ENCODE data around the gene CRIP1. TPM values are rescaled to one million over a fixed set of nuclear protein-coding genes. Genes with fewer than 3 reads are reported as not detected.

CRIP1 gene
- total RNA-seq, 1 donor from 2014 or later = 112 TPM

DNA sequence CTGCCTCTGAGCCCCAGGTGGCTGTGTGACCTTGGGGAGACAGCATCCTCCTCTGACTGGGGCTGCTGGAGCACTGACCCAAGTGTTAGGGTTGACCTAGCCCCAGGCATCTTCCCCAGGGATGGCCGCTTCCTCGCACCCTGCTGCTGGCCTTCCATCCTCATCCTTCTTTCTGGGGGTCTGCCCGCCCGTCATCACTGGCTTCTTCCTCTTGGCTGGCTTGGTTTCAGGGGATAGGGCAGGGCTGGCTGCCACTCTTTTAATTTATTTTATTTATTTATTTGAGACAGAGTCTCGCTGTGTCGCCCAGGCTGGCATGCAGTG lies 7.9 kb downstream of the CRIP1 start:
- intact Hi-C loops (cut with micrococcal nuclease) = loop anchor here (5.0 kb wide), 2 partner anchors 507 to 567 kb away; partner anchors contain the start of gene CLBA1
- H3K36me3 Mint-ChIP-seq (ENCODE audit: low read depth) = peaks cover 2% of the 10 kb centered on the region
- no peaks in the 10 kb centered on the region for H3K27me3 Mint-ChIP-seq
- TF ChIP-seq, protein P1, sequence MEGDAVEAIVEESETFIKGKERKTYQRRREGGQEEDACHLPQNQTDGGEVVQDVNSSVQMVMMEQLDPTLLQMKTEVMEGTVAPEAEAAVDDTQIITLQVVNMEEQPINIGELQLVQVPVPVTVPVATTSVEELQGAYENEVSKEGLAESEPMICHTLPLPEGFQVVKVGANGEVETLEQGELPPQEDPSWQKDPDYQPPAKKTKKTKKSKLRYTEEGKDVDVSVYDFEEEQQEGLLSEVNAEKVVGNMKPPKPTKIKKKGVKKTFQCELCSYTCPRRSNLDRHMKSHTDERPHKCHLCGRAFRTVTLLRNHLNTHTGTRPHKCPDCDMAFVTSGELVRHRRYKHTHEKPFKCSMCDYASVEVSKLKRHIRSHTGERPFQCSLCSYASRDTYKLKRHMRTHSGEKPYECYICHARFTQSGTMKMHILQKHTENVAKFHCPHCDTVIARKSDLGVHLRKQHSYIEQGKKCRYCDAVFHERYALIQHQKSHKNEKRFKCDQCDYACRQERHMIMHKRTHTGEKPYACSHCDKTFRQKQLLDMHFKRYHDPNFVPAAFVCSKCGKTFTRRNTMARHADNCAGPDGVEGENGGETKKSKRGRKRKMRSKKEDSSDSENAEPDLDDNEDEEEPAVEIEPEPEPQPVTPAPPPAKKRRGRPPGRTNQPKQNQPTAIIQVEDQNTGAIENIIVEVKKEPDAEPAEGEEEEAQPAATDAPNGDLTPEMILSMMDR (IDR thresholded peaks at IDR 0.05) = no peak
- POLR2A ChIA-PET = no interaction called here
- peaks cover 7% of the 10 kb centered on the region for H3K4me1 Mint-ChIP-seq
- no peak for ATAC-seq (ENCODE audit: low read depth)
- H3K9me3 Mint-ChIP-seq = no peaks in the 10 kb centered on the region
- DNase-seq = no peak
- no peak overlapping the region for H3K4me3 Mint-ChIP-seq
- no peak overlapping the region for H3K27ac Mint-ChIP-seq
- CTCF ChIA-PET = no interaction called here

DNA sequence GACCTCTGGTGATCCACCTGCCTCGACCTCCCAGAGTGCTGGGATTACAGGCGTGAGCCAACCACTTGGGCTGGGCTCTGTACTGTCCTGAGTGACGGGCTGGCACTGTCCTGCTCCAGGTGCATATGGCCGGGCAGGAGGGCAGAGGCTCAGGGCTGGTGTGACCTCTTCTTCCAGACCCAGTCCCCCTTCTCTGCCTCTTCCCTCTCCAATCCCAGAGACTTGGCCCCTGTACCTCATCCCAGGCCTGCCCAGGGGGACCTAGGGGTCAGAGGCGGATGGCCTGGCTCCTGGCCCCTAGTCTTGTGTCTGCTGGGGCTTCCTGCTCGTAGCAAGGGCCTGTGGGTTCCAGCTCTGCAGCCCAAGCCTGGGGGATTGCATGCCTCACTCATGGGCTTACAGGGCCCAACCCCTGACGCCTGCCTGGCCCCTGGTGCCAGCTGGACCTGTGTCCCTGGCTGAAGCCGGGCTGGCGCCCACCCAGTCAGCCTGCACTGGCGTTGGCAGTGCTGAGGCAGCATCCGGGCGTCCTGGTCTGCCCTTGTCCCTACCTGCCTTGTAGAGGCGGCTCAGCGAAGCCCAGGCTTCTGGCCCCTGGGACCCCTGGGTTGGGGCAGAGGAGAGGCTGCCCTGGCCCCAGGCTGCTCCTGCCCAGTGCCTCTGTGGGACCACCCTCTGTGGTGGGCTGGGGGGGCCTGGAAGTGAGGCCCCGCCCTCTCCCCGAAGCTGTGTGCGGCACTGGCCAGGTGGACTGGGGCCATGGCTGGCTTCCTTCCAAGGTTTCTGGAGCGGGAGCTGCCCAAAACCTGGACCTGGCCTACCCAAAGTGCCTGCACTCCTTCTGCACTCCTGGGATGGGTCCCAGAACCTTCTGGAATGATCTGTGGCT lies 8.7 kb downstream of the CRIP1 start:
- ChIA-PET CTCF (no interaction called here), POLR2A (no interaction called here)
- ATAC-seq (ENCODE audit: low read depth) (no peak), DNase-seq (no peak)
- no peaks in the 10 kb centered on the region for H3K27me3 Mint-ChIP-seq
- peaks cover 5% of the 10 kb centered on the region for H3K4me1 Mint-ChIP-seq
- TF ChIP-seq, protein P1 (IDR thresholded peaks at IDR 0.05) = no peak
- no peak overlapping the region for H3K27ac Mint-ChIP-seq
- intact Hi-C loops (cut with micrococcal nuclease) = no loop called here
- no peak overlapping the region for H3K4me3 Mint-ChIP-seq
- H3K9me3 Mint-ChIP-seq = no peaks in the 10 kb centered on the region
- H3K36me3 Mint-ChIP-seq (ENCODE audit: low read depth) = peaks cover 2% of the 10 kb centered on the region

DNA sequence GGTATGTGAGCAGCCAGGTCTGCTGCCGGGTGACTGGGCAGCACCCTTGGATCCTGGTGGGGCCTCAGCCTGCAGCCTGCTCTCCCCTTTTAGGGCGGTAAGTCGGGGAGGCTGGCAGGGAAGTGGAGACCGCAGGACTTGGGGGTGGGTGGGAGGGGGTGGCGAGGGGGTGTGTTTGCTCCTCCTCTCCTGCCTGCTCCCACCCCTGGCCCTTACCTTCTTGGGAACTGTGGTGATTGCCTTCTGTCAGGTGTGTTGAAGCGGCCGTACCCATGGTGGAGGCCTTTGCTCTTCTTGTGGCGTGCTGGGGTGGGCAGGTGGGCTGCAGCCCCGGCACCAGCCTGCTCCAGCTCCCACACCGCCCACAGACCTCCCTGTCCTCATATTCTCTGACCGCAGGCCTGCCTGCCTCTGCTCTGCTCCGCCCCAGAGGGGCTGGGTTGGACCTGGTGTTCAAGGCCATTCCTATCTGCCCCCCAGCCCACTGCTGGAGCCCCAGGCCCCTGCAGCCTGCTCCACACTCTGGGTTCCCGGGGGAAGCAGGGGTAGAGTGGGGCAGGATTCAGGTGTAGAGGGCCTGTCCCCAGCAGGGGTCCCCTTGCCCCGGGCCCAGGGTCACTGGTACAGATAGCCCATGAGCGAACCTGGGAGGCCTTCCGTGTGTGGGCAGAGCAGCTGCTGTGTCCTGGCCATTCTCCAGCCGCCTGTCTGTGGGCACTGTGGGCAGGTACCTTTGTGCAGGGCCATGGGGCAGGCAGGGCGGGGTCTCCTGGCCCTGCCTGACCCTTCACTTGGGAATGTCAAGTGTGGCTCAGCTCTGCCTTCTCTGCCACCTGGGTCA lies 9.5 kb downstream of the CRIP1 start:
- H3K4me1 Mint-ChIP-seq = peaks cover 5% of the 10 kb centered on the region
- TF ChIP-seq, protein P1 (IDR thresholded peaks at IDR 0.05) = no peak
- no peak for DNase-seq
- ATAC-seq (ENCODE audit: low read depth) = no peak
- no peak overlapping the region for H3K27ac Mint-ChIP-seq
- H3K36me3 Mint-ChIP-seq (ENCODE audit: low read depth) = peaks cover 2% of the 10 kb centered on the region
- no peak overlapping the region for H3K4me3 Mint-ChIP-seq
- POLR2A ChIA-PET = no interaction called here
- CTCF ChIA-PET = no interaction called here
- no peaks in the 10 kb centered on the region for H3K9me3 Mint-ChIP-seq
- H3K27me3 Mint-ChIP-seq = no peaks in the 10 kb centered on the region
- intact Hi-C loops (cut with micrococcal nuclease) = no loop called here

DNA sequence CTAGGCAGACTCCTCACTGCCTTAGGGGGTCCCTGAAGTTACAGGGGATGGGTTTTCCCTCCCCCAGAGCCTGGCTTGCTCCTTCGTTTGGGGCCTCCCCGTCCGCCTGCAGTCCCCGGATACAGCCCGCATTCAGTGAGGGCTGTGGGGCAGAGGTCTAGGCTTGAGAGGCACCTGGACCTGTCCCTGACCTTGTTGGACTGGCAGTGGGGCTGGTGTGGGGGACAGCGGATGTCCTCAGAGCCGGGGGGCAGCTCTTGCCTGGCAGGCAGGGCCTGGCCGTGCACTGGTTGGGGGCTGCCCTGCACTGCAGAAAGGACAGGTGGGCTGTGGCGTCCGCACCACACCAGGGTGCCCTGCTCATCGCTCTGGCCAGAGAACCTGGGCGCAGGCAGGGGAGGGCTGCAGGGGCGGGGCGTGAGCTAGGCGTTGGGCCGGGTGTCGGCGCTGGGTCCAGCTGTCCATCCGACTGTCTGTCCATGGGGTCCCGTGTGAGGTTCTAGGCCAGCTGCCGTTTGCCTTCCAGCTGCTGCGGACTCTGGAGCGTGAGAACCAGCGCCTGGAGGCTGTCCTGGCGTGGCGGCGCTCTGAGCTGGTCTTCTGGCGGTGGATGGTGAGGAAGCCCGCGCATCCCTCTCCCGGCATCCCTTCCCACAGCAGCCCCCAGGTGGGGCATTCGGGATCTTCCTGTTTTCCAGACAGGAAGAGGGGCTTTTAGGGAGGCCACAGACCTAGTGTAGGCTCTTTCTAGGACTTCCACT lies 10.3 kb downstream of the CRIP1 start:
- intact Hi-C loops (cut with micrococcal nuclease) = no loop called here
- Mint-ChIP-seq H3K4me3 (no peak overlapping the region), H3K4me1 (no peaks in the 10 kb centered on the region), H3K27me3 (no peaks in the 10 kb centered on the region), H3K36me3 (ENCODE audit: low read depth) (no peaks in the 10 kb centered on the region), H3K27ac (no peak overlapping the region), H3K9me3 (no peaks in the 10 kb centered on the region)
- POLR2A ChIA-PET = no interaction called here
- CTCF ChIA-PET = no interaction called here
- TF ChIP-seq, protein P1 (IDR thresholded peaks at IDR 0.05) = no peak
- DNase-seq (no peak), ATAC-seq (ENCODE audit: low read depth) (no peak)
